ENCODE data around the gene EVPLL.
"Not testable (repeated sequence)": the region's sequence is repeated elsewhere in the genome, so short reads cannot be mapped to it uniquely, and the experiment has no call there.

EVPLL gene

DNA sequence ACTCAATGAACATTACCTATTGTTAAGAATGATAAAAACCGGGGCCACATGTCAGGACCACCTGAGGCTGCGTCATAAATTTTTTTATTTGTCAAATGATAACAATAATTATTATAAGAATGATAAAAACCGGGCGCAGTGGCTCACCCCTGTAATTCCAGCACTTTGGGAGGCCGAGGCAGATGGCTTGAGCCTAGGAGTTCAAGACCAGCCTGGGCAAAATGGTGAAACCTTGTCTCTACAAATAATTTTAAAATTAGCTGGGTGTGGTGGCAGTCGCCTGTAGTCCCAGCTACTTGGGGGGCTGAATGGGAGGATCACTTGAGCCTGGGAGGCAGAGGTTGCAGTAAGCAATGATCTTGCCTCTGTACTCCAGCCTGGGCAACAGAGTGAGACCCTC lies 13.4 kb upstream of the EVPLL start:
- TF ChIP-seq, protein P1, sequence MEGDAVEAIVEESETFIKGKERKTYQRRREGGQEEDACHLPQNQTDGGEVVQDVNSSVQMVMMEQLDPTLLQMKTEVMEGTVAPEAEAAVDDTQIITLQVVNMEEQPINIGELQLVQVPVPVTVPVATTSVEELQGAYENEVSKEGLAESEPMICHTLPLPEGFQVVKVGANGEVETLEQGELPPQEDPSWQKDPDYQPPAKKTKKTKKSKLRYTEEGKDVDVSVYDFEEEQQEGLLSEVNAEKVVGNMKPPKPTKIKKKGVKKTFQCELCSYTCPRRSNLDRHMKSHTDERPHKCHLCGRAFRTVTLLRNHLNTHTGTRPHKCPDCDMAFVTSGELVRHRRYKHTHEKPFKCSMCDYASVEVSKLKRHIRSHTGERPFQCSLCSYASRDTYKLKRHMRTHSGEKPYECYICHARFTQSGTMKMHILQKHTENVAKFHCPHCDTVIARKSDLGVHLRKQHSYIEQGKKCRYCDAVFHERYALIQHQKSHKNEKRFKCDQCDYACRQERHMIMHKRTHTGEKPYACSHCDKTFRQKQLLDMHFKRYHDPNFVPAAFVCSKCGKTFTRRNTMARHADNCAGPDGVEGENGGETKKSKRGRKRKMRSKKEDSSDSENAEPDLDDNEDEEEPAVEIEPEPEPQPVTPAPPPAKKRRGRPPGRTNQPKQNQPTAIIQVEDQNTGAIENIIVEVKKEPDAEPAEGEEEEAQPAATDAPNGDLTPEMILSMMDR (conservative IDR thresholded peaks at IDR 0.05; ENCODE audit: low read depth, low read length), result no peak
- no peak overlapping the region for H3K4me3 ChIP-seq (ENCODE audit: low read length)
- DNase-seq (ENCODE audit: low read depth), result no peak

DNA sequence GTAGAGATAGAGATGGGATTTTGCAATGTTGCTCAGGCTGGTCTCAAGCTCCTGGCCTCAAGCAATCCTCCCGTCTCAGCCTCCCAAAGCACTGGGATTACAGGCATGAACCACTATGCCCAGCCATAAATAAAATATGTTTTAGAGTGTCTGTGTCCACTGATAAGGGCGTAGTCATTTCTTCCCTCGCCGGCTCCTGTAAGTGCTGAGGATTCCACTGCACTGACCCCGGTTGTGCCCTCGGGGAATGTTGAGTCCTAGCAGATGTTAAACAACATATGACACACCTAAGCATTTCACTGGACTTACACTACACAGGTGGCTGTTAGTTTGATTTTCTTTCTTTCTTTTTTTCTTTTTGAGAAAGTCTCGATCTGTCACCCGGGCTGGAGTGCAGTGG lies 8.6 kb upstream of the EVPLL start:
- no peak for DNase-seq (ENCODE audit: low read depth)
- TF ChIP-seq, protein P1 (conservative IDR thresholded peaks at IDR 0.05; ENCODE audit: low read depth, low read length), result no peak
- no peak overlapping the region for H3K4me3 ChIP-seq (ENCODE audit: low read length)

DNA sequence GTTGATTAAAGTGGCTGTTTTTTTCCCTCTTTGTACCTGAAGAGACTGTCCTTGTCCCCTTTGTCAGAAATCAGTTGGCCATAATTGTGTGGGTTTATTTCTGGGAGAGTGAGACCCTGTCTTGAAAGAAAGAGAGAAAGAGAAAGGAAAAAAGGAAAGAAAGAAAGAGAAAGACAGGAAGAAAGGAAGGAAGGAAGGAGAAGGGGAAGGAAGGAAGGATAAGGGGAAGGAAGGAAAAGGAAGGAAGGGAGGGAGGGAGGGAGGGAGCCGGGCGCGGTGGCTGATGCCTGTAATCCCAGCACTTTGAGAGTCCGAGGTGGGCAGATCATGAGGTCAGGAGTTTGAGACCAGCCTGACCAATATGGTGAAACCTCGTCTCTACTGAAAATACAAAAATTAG lies 6.8 kb upstream of the EVPLL start:
- no peak for DNase-seq (ENCODE audit: low read depth)
- H3K4me3 ChIP-seq (ENCODE audit: low read length), result no peak overlapping the region
- TF ChIP-seq, protein P1 (conservative IDR thresholded peaks at IDR 0.05; ENCODE audit: low read depth, low read length), result no peak

DNA sequence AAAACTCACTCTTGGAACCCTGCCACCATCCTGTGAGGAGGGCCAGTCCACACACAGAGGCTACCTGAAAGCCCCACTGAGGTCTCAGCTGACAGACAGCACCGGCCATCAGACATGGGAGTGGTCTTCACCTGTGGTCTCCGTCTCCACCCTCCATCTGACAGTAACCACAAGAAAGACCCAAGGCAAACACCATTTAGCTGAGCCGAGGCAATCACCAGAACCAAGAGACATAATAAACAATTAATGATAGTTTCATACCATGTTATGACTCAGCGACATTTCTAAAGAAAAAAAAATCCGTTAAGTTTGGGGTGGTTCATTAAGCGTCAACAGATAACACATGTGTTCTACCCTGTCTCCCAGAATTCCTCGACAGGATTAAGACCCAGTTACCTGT lies 6.1 kb upstream of the EVPLL start:
- H3K4me3 ChIP-seq (ENCODE audit: low read length), result no peak overlapping the region
- no peak for DNase-seq (ENCODE audit: low read depth)
- TF ChIP-seq, protein P1 (conservative IDR thresholded peaks at IDR 0.05; ENCODE audit: low read depth, low read length), result no peak

DNA sequence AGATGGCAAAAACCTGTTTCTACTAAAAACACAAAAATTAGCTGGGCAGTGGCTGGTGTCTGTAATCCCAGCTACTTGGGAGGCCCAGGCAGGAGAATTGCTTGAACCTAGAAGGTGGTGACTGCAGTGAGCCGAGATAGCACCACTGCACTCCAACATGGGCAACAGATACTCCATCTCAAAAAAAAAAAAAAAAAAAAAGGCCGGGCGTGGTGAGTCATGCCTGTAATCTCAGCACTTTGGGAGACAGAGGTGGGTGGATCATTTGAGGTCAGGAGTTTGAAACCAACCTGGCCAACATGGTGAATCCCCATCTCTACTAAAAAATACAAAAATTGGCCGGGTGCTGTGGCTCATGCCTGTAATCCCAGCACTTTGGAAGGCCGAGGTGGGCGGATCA lies 4.4 kb upstream of the EVPLL start:
- not testable (repeated sequence) for DNase-seq (ENCODE audit: low read depth); H3K4me3 ChIP-seq (ENCODE audit: low read length)

DNA sequence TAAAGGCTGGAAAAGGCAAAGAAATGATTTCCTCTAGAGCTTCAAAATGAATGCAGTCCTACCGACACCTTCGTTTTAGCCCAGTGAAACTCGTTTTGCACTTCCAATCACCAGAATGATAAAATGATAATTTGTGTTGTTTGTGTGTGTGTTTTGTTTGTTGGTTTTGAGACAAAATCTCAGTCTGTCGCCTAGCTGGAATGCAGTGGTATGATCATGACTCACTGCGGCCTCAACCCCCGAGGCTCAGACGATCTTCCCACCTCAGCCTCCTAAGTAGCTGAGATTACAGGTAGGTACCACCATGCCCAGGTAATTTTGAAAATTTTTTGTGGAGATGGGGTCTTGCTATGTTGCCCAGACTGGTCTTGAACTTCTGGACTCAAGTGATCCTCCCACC lies 3.4 kb upstream of the EVPLL start:
- TF ChIP-seq, protein P1 (conservative IDR thresholded peaks at IDR 0.05; ENCODE audit: low read depth, low read length), result no peak

DNA sequence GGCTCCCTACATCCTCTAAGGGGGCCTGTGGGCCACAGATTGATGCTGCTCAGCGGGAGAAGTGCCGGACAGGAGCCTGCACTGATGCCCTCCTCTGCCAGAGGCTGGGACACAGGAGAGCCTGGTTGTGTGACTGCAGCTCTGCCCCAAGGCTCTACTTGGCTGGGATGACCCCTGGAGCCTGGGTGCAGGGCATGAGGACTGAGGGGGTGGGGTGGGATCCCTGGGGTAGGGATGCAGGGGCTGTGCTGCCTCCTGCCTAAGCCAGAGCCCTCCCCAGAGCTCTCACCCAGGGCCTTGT lies 577 bp downstream of the EVPLL start:
- no peak overlapping the region for H3K4me3 ChIP-seq (ENCODE audit: low read length)
- TF ChIP-seq, protein P1 (conservative IDR thresholded peaks at IDR 0.05; ENCODE audit: low read depth, low read length), result no peak
- DNase-seq (ENCODE audit: low read depth), result no peak

More for the DNA sequence above, 3.4 kb upstream of the EVPLL start:
- no peak for DNase-seq (ENCODE audit: low read depth)
- H3K4me3 ChIP-seq (ENCODE audit: low read length), result no peak overlapping the region

DNA sequence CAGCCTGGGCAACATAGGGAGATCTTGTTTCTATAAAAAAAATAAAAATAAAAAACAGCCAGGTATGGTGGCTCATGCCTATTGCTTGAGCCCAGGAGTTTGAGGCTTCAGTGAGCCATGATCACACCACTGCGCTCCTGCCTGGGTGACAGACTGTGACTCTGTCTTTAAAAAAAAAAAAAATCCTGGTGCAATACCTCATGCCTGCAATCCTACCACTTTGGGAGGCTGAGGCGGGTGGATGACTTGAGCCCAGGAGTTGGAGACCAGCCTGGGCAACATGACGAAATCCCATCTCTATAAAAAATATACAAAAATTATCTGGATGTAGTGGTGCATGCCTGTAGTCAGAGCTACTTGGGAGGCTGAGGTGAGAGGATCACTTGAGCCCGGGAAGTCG lies 1.0 kb downstream of the EVPLL start:
- H3K4me3 ChIP-seq (ENCODE audit: low read length); DNase-seq (ENCODE audit: low read depth): not testable (repeated sequence)
